HCT116 (cell line): ENCODE results near the gene MEP1A.

Experiments
- ATF3 ChIP-seq: IDR thresholded peaks from 2 replicates; pipeline ENCODE4 v1.6.1; 2012
- CBX3 ChIP-seq: IDR thresholded peaks from 2 replicates; pipeline ENCODE4 v1.6.1; 2012; ENCODE audit warnings: low read depth
- EZH2 ChIP-seq: fragments of 200-600 bp; sonication (generic); IDR thresholded peaks from 2 replicates; pipeline ENCODE4 v1.6.1; 2017; ENCODE audit warnings: antibody characterized with exemption, mixed run types
- POLR2A ChIP-seq: IDR thresholded peaks from 2 replicates; pipeline ENCODE4 v1.7.0; 2011; ENCODE audit warnings: borderline replicate concordance; ENCODE audit not compliant: insufficient read depth, insufficient read length; ENCODE audit errors: extremely low read depth
- SRF ChIP-seq: IDR thresholded peaks from 2 replicates; pipeline ENCODE4 v1.6.1; 2012; ENCODE audit warnings: low read depth
- TCF7L2 ChIP-seq: IDR thresholded peaks from 2 replicates; pipeline ENCODE4 v1.7.0; 2011; ENCODE audit warnings: borderline replicate concordance, inconsistent platforms; ENCODE audit not compliant: insufficient read depth, insufficient read length; ENCODE audit errors: extremely low read depth
- YY1 ChIP-seq: IDR thresholded peaks from 2 replicates; pipeline ENCODE4 v1.6.1; 2011; ENCODE audit warnings: low read length, low read depth, moderate library complexity, mild to moderate bottlenecking; ENCODE audit not compliant: insufficient replicate concordance; ENCODE audit errors: extremely low read depth
- ZBTB33 ChIP-seq: IDR thresholded peaks from 2 replicates; pipeline ENCODE4 v1.6.1; 2011; ENCODE audit warnings: mild to moderate bottlenecking, low read length, moderate library complexity; ENCODE audit not compliant: insufficient replicate concordance; ENCODE audit errors: extremely low read depth
- TF ChIP-seq, protein P1 (sequence below), 3 experiments: fragments of 200-600 bp in 1 of 3; sonication (generic) in 1 of 3; IDR thresholded peaks in 2 of 3; conservative IDR thresholded peaks in 1 of 3; 2 replicates each; pipeline ENCODE4 v1.5.1; 2012 to 2017; ENCODE audit warnings: low read depth in 2 of 3, low read length in 2 of 3, antibody characterized with exemption in 1 of 3, borderline replicate concordance in 1 of 3, control low read depth in 1 of 3, mild to moderate bottlenecking in 1 of 3, mixed read lengths in 1 of 3, mixed run types in 1 of 3, moderate library complexity in 1 of 3; ENCODE audit not compliant: insufficient read depth in 1 of 3

GRCh38 chr6:46764961-46765360 is 28.2 kb upstream of the MEP1A start:
- TF ChIP-seq POLR2A (no peak), YY1 (no peak), TCF7L2 (no peak), SRF (no peak), ATF3 (no peak), ZBTB33 (no peak), EZH2 (no peak), CBX3 (no peak)
- TF ChIP-seq, protein P1, sequence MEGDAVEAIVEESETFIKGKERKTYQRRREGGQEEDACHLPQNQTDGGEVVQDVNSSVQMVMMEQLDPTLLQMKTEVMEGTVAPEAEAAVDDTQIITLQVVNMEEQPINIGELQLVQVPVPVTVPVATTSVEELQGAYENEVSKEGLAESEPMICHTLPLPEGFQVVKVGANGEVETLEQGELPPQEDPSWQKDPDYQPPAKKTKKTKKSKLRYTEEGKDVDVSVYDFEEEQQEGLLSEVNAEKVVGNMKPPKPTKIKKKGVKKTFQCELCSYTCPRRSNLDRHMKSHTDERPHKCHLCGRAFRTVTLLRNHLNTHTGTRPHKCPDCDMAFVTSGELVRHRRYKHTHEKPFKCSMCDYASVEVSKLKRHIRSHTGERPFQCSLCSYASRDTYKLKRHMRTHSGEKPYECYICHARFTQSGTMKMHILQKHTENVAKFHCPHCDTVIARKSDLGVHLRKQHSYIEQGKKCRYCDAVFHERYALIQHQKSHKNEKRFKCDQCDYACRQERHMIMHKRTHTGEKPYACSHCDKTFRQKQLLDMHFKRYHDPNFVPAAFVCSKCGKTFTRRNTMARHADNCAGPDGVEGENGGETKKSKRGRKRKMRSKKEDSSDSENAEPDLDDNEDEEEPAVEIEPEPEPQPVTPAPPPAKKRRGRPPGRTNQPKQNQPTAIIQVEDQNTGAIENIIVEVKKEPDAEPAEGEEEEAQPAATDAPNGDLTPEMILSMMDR (IDR thresholded peaks at IDR 0.05 in 2 of 3, conservative IDR thresholded peaks at IDR 0.05 in 1 of 3; ENCODE audit: borderline replicate concordance in 1 of 3, insufficient read depth in 1 of 3, low read depth in 2 of 3, low read length in 2 of 3): no peak
